ENCODE data around the gene ACOX1.

- TF ChIP-seq, protein P1, sequence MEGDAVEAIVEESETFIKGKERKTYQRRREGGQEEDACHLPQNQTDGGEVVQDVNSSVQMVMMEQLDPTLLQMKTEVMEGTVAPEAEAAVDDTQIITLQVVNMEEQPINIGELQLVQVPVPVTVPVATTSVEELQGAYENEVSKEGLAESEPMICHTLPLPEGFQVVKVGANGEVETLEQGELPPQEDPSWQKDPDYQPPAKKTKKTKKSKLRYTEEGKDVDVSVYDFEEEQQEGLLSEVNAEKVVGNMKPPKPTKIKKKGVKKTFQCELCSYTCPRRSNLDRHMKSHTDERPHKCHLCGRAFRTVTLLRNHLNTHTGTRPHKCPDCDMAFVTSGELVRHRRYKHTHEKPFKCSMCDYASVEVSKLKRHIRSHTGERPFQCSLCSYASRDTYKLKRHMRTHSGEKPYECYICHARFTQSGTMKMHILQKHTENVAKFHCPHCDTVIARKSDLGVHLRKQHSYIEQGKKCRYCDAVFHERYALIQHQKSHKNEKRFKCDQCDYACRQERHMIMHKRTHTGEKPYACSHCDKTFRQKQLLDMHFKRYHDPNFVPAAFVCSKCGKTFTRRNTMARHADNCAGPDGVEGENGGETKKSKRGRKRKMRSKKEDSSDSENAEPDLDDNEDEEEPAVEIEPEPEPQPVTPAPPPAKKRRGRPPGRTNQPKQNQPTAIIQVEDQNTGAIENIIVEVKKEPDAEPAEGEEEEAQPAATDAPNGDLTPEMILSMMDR (IDR thresholded peaks at IDR 0.05; ENCODE audit: low read length) = no peak
- no peak for TF ChIP-seq EZH2 (optimal IDR thresholded peaks at IDR 0.05; ENCODE audit: low read depth, low read length)
These were observed 53.9 kb downstream of the ACOX1 start for GRCh38 chr17:75925103-75925502.

Measured in MM.1S (cell line).